Erythroblast (primary cell): ENCODE data around the gene LDB3.

Experiments
- GATA1 ChIP-seq: IDR thresholded peaks from 2 replicates; pipeline ENCODE4 v1.6.1; 2011; ENCODE audit warnings: low read depth, mild to moderate bottlenecking, control low read depth, low read length, moderate library complexity
- POLR2A ChIP-seq: IDR thresholded peaks from 2 replicates; pipeline ENCODE4 v1.6.1; 2011; ENCODE audit warnings: mild to moderate bottlenecking, low read length

DNA sequence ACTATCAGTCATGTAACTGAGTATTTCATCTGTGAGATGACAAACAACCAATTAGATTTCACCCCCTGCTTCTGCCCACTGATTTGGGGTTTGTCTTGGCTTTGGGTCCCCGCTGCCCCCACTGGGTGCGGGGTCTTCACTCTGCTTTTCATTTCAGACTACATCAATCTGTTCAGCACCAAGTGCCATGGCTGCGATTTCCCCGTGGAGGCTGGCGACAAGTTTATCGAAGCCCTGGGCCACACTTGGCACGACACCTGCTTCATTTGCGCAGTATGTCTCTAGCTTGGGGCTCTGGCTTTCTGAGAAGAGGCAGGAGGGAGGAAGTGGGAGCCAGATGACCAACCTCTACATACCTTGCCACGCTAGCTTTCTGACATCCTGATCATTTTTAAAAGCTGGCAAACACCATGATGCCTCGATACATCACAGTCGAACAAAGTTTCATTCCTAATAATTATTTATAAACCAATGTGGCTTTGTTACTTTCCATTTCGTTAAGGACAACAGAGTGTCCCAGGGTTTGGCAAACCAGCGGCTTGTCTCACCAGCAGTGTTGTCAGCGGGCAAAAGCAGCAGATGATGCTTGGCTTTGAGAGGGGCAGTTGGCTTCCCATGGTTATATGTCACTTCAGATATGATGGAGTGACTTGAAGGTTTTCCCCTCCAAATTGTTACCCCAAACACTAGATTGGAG, 57.8 kb downstream of the LDB3 start:
- no peak for TF ChIP-seq POLR2A
- TF ChIP-seq GATA1 = no peak
